Vagina (tissue), 2 donors: Measurements from ENCODE around the gene IRX3.

Source experiments
- POLR2A ChIP-seq, 2 donors: fragments of 450-650 bp; IDR thresholded peaks; one replicate each; pipeline ENCODE4 v1.6.1; 2017; ENCODE audit warnings: antibody characterized with exemption in 2 of 2, mild to moderate bottlenecking in 2 of 2, moderate library complexity in 2 of 2
- POLR2AphosphoS5 ChIP-seq, 2 donors: sonication (generic); formaldehyde crosslinking; IDR thresholded peaks; one replicate each; pipeline ENCODE4 v1.9.0; 2017; ENCODE audit warnings: antibody characterized with exemption in 2 of 2, mild to moderate bottlenecking in 2 of 2, low read depth in 1 of 2; ENCODE audit not compliant: insufficient read depth in 1 of 2
- TF ChIP-seq, protein P1 (sequence below), 3 experiments: fragments of 450-650 bp in 2 of 3; fragments of 200-600 bp in 1 of 3; sonication (generic) in 1 of 3; IDR thresholded peaks; one replicate each; pipeline ENCODE4 v1.5.1; 2017 to 2019; ENCODE audit warnings: antibody characterized with exemption in 3 of 3, mild to moderate bottlenecking in 2 of 3, moderate library complexity in 2 of 3

DNA sequence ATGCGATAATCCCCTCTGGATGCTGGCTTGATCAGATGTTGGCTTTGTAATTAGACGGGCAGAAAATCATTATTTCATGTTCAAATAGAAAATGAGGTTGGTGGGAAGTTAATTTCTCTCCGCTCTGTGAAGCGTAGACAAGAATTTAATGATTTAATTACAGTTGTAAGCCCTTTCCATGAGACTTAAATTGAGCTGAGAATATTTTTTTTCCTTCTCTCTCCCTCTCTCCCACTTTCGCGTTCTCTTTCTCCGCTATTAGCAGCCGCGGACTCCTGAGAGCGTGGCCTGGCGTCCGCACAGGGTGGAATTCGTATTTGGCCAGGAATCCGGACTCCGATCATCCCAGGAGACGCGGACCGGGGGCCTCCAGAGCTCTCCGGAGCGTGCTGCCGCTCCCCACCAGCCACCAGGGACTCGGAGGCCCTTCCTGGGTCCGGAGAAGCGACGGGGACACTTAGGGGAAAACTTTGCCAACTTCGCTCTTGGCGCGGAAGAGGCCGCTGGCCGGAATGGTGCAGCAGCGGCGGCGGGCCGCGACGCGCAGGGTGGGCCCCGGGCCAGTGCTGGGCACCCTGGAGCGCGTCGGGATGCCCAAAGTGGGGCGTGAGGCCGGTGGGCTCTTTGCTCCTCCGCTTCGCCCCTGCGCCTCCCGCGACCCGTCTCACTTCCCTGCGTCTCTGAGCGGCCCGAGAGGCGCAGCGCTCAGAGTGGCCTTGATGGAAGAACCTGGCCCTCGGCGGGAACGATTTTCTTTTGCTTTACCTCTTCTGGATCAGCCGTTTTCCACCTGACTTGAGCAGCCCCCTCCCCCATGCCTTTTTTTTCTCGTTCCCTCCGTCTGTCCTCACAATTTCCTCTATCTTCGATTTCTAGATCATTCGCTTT lies 3.6 kb upstream of the IRX3 start:
- TF ChIP-seq, protein P1, sequence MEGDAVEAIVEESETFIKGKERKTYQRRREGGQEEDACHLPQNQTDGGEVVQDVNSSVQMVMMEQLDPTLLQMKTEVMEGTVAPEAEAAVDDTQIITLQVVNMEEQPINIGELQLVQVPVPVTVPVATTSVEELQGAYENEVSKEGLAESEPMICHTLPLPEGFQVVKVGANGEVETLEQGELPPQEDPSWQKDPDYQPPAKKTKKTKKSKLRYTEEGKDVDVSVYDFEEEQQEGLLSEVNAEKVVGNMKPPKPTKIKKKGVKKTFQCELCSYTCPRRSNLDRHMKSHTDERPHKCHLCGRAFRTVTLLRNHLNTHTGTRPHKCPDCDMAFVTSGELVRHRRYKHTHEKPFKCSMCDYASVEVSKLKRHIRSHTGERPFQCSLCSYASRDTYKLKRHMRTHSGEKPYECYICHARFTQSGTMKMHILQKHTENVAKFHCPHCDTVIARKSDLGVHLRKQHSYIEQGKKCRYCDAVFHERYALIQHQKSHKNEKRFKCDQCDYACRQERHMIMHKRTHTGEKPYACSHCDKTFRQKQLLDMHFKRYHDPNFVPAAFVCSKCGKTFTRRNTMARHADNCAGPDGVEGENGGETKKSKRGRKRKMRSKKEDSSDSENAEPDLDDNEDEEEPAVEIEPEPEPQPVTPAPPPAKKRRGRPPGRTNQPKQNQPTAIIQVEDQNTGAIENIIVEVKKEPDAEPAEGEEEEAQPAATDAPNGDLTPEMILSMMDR (IDR thresholded peaks at IDR 0.05) = no peak
- TF ChIP-seq POLR2A (IDR thresholded peaks at IDR 0.05) = no peak
- no peak for TF ChIP-seq POLR2AphosphoS5 (IDR thresholded peaks at IDR 0.05; ENCODE audit: insufficient read depth in 1 of 2, low read depth in 1 of 2)
